HG03039 (cell line): ENCODE results near the gene ASMTL.
"Not testable (repeated sequence)": the region's sequence is repeated elsewhere in the genome, so short reads cannot be mapped to it uniquely, and the experiment has no call there.

Experiments
- ATAC-seq: cut with Tn5 transposase; IDR thresholded peaks from one replicate; pipeline ENCODE4 v1.9.1; 2021; ENCODE audit warnings: mild to moderate bottlenecking, moderate library complexity; ENCODE audit not compliant: unreplicated experiment

ASMTL gene

GRCh38 chrX:1482530-1482928, 29.8 kb upstream of the ASMTL start:
- not testable (repeated sequence) for ATAC-seq

- ATAC-seq: peak; percentile 33
Measured at GRCh38 chrX:1481636-1482529, 29.2 kb upstream of the ASMTL start.

- no peak for ATAC-seq
Measured at GRCh38 chrX:1480082-1480785, 27.5 kb upstream of the ASMTL start.

GRCh38 chrX:1477801-1478458, 25.2 kb upstream of the ASMTL start:
- no peak for ATAC-seq

GRCh38 chrX:1477229-1477628, 24.5 kb upstream of the ASMTL start:
- no peak for ATAC-seq

GRCh38 chrX:1476682-1477081, 24.0 kb upstream of the ASMTL start:
- ATAC-seq: no peak

GRCh38 chrX:1475881-1476280, 23.2 kb upstream of the ASMTL start:
- ATAC-seq: no peak

GRCh38 chrX:1475481-1475880, 22.8 kb upstream of the ASMTL start:
- ATAC-seq: no peak

GRCh38 chrX:1474593-1474992, 21.9 kb upstream of the ASMTL start:
- ATAC-seq: not testable (repeated sequence)

GRCh38 chrX:1472975-1473374, 20.3 kb upstream of the ASMTL start:
- no peak for ATAC-seq

GRCh38 chrX:1468250-1468772, 15.6 kb upstream of the ASMTL start:
- peak; percentile 39 for ATAC-seq

GRCh38 chrX:1466971-1467561, 14.4 kb upstream of the ASMTL start:
- ATAC-seq: no peak

GRCh38 chrX:1466232-1466661, 13.5 kb upstream of the ASMTL start:
- no peak for ATAC-seq

GRCh38 chrX:1465286-1466231, 12.8 kb upstream of the ASMTL start:
- ATAC-seq: no peak

- no peak for ATAC-seq
Measured at GRCh38 chrX:1464971-1465285, 12.2 kb upstream of the ASMTL start.

- no peak for ATAC-seq
Measured at GRCh38 chrX:1464041-1464970, 11.6 kb upstream of the ASMTL start.

- no peak for ATAC-seq
Measured at GRCh38 chrX:1463581-1463980, 10.9 kb upstream of the ASMTL start.

GRCh38 chrX:1462596-1463251, 10.0 kb upstream of the ASMTL start:
- no peak for ATAC-seq
